HCT116 (cell line): ENCODE measurements around the gene MYLK2. TPM values are rescaled to one million over a fixed set of nuclear protein-coding genes. Genes with fewer than 3 reads are reported as not detected.

Experiments
- ATAC-seq: fragments of 200-7000 bp; cut with Tn5 transposase; 2 replicates; pipeline ENCODE4 v1.9.1; 2020; ENCODE audit warnings: mild to moderate bottlenecking, moderate library complexity
- BruUV-seq: library from RNA; stranded (reverse); fragments of 400-500 nt; replicated peaks from 2 replicates; lab custom pipeline; 2021; lab: Mats Ljungman, UMichigan
- CTCF ChIA-PET: fragments of 300-600 bp; sonication (Branson Sonifier 250); formaldehyde crosslinking; loops from one replicate; lab custom pipeline; 2021; ENCODE audit warnings: antibody characterized with exemption; lab: Charles Lee
- POLR2A ChIA-PET: fragments of 300-600, 350-600 bp; sonication (Branson Sonifier 250); formaldehyde crosslinking; loops from one replicate; lab custom pipeline; 2021; ENCODE audit warnings: antibody characterized with exemption; lab: Charles Lee
- RAD21 ChIA-PET, 2 experiments: fragments of 300-600 bp; sonication (Branson Sonifier 250); formaldehyde crosslinking; loops; one replicate each; lab custom pipeline; 2023; ENCODE audit warnings: low total read pairs in 2 of 2; ENCODE audit not compliant: uncharacterized antibody in 2 of 2, unreplicated experiment in 2 of 2, low non-redundant PET in 1 of 2; lab: Charles Lee
- DNase-seq: peaks from one replicate; pipeline ENCODE4 v3.0.0-alpha.2; 2010; ENCODE audit warnings: low read depth, low spot score
- H2AFZ ChIP-seq: fragments of 200-600 bp; shearing (Covaris generic), sonication (generic); 2 replicates; pipeline ENCODE4 v1.6.1; 2017; ENCODE audit warnings: low read depth, mixed run types, mixed read lengths, antibody characterized with exemption, low read length; ENCODE audit not compliant: poor library complexity, severe bottlenecking
- H3K27ac ChIP-seq: 2 replicates; pipeline ENCODE4 v1.5.1; 2012; ENCODE audit warnings: low read depth, low read length
- H3K27me3 ChIP-seq: fragments of 200-600 bp; sonication (generic); 2 replicates; pipeline ENCODE4 v1.6.1; 2016; ENCODE audit warnings: mixed run types, low read length, mixed read lengths; ENCODE audit not compliant: insufficient read depth
- H3K36me3 ChIP-seq, 2 experiments: fragments of 200-500 bp in 1 of 2; fragments of 200-600 bp in 1 of 2; sonication (Bioruptor generic) in 1 of 2; sonication (generic) in 1 of 2; 2 replicates each; pipeline versions ENCODE4 v1.5.1 to v1.6.1; 2014 to 2016; ENCODE audit warnings: low read length in 2 of 2, inconsistent platforms in 1 of 2, mixed read lengths in 1 of 2, mixed run types in 1 of 2; ENCODE audit not compliant: insufficient read depth in 2 of 2, control insufficient read depth in 1 of 2
- H3K4me1 ChIP-seq, 2 experiments: fragments of 200-600 bp in 1 of 2; sonication (generic) in 1 of 2; 2 replicates each; pipeline versions ENCODE4 v1.5.1 to v1.6.1; 2012 to 2017; ENCODE audit warnings: low read length in 2 of 2, inconsistent platforms in 1 of 2, mild to moderate bottlenecking in 1 of 2, mixed read lengths in 1 of 2, mixed run types in 1 of 2, moderate library complexity in 1 of 2; ENCODE audit not compliant: insufficient read depth in 2 of 2, control insufficient read depth in 1 of 2
- H3K4me2 ChIP-seq: fragments of 200-600 bp; sonication (generic); 2 replicates; pipeline ENCODE4 v1.6.1; 2017; ENCODE audit warnings: mixed run types, low read length, mixed read lengths
- H3K4me3 ChIP-seq, 2 experiments: fragments of 200-600 bp in 1 of 2; sonication (generic) in 1 of 2; replicated peaks in 1 of 2; 2 replicates each; pipeline ENCODE4 v1.5.1; 2011 to 2016; ENCODE audit warnings: low read length in 2 of 2, control low read depth in 1 of 2, low read depth in 1 of 2, mild to moderate bottlenecking in 1 of 2, mixed read lengths in 1 of 2, mixed run types in 1 of 2
- H3K79me2 ChIP-seq: fragments of 200-600 bp; sonication (generic); 2 replicates; pipeline ENCODE4 v1.6.1; 2017; ENCODE audit warnings: mild to moderate bottlenecking, mixed run types, low read length, moderate library complexity, mixed read lengths; ENCODE audit not compliant: insufficient read depth
- H3K9ac ChIP-seq: fragments of 200-600 bp; sonication (generic); 2 replicates; pipeline ENCODE4 v1.6.1; 2016; ENCODE audit warnings: low read length, mixed read lengths
- H3K9me2 ChIP-seq: fragments of 200-600 bp; sonication (generic), shearing (Covaris generic); 2 replicates; pipeline ENCODE4 v1.6.1; 2017; ENCODE audit warnings: mixed run types, mild to moderate bottlenecking, moderate library complexity; ENCODE audit not compliant: insufficient read depth
- H3K9me3 ChIP-seq, 2 experiments: fragments of 200-500 bp in 1 of 2; fragments of 200-600 bp in 1 of 2; sonication (Bioruptor generic) in 1 of 2; sonication (generic) in 1 of 2; 2 replicates each; pipeline ENCODE4 v1.6.1; 2014 to 2017; ENCODE audit warnings: low read length in 2 of 2, mixed read lengths in 2 of 2, inconsistent platforms in 1 of 2, low read depth in 1 of 2, mild to moderate bottlenecking in 1 of 2, mixed run types in 1 of 2, moderate library complexity in 1 of 2; ENCODE audit not compliant: control insufficient read depth in 1 of 2, insufficient read depth in 1 of 2
- H4K20me1 ChIP-seq: fragments of 200-600 bp; sonication (generic), shearing (Covaris generic); 2 replicates; pipeline ENCODE4 v1.6.1; 2017; ENCODE audit warnings: mixed run types, mild to moderate bottlenecking, moderate library complexity; ENCODE audit not compliant: insufficient read depth
- CBX3 ChIP-seq: IDR thresholded peaks from 2 replicates; pipeline ENCODE4 v1.6.1; 2012; ENCODE audit warnings: low read depth
- CEBPB ChIP-seq: IDR thresholded peaks from 2 replicates; pipeline ENCODE4 v1.6.1; 2012; ENCODE audit warnings: low read depth
- CTCF ChIP-seq, 3 experiments: fragments of 200-600 bp in 1 of 3; sonication (generic) in 1 of 3; IDR thresholded peaks in 2 of 3; conservative IDR thresholded peaks in 1 of 3; 2 replicates each; pipeline ENCODE4 v1.5.1; 2012 to 2017; ENCODE audit warnings: low read depth in 2 of 3, low read length in 2 of 3, antibody characterized with exemption in 1 of 3, borderline replicate concordance in 1 of 3, control low read depth in 1 of 3, mild to moderate bottlenecking in 1 of 3, mixed read lengths in 1 of 3, mixed run types in 1 of 3, moderate library complexity in 1 of 3; ENCODE audit not compliant: insufficient read depth in 1 of 3
- EGR1 ChIP-seq: IDR thresholded peaks from 2 replicates; pipeline ENCODE4 v1.6.1; 2012; ENCODE audit warnings: low read depth
- MAX ChIP-seq: IDR thresholded peaks from 2 replicates; pipeline ENCODE4 v1.6.1; 2012
- RAD21 ChIP-seq: IDR thresholded peaks from 2 replicates; pipeline ENCODE4 v1.6.1; 2012; ENCODE audit warnings: low read depth, mild to moderate bottlenecking
- intact Hi-C: fragments of 100-400 bp; cut with micrococcal nuclease; formaldehyde crosslinking; loops from 2 replicates; pipeline ENCODE4 v1.10.0; 2022
- total RNA-seq: library from RNA; stranded (reverse); gene quantifications from one replicate; pipeline ENCODE4 v1.2.1, GENCODE V29; 2021; ENCODE audit not compliant: unreplicated experiment

MYLK2 gene
- total RNA-seq, 1 experiment from 2014 or later = 0.34 TPM

GRCh38 chr20:31862506-31862905, 43.4 kb downstream of the MYLK2 start:
- ChIA-PET RAD21 (no interaction called here), CTCF (interaction anchor here (3.7 kb wide), 1 partner anchor 11 kb away, joined by 20 read pairs; no protein-coding TSS in a partner anchor), POLR2A (interaction anchor here (1.1 kb wide), 1 partner anchor 155 kb away, joined by 3 read pairs; no protein-coding TSS in a partner anchor)
- Histone ChIP-seq H3K4me2 (no peak overlapping the region), H3K79me2 (no peaks in the 10 kb centered on the region), H3K27me3 (no peaks in the 10 kb centered on the region), H3K9ac (no peak overlapping the region), H3K9me3 (no peaks in the 10 kb centered on the region), H3K4me1 (peaks cover 15 to 20% of the 10 kb centered on the region in 2 experiments; a peak in 3 of 4 replicates), H2AFZ (no peak overlapping the region), H3K9me2 (no peaks in the 10 kb centered on the region), H3K4me3 (no peak overlapping the region), H3K27ac (no peak overlapping the region), H4K20me1 (no peaks in the 10 kb centered on the region), H3K36me3 (no peaks in the 10 kb centered on the region)
- intact Hi-C loops = no loop called here
- no peak for ATAC-seq
- no peak for TF ChIP-seq CEBPB
- no peak for TF ChIP-seq EGR1
- TF ChIP-seq RAD21 = no peak
- no peak for TF ChIP-seq MAX
- no peak for TF ChIP-seq CBX3
- TF ChIP-seq CTCF (IDR thresholded peaks at IDR 0.05 in 2 of 3, conservative IDR thresholded peaks at IDR 0.05 in 1 of 3; ENCODE audit: borderline replicate concordance in 1 of 3, insufficient read depth in 1 of 3, low read depth in 2 of 3, low read length in 2 of 3) = no peak
- BruUV-seq = no TSS peak
- no peak for DNase-seq
